Islet precursor cell (in vitro differentiated cells): ENCODE data around the gene PPM1M.

ENCODE experiments used
- DNase-seq: peaks from one replicate; pipeline ENCODE4 v3.0.0-alpha.2; 2018

Gene PPM1M

DNA sequence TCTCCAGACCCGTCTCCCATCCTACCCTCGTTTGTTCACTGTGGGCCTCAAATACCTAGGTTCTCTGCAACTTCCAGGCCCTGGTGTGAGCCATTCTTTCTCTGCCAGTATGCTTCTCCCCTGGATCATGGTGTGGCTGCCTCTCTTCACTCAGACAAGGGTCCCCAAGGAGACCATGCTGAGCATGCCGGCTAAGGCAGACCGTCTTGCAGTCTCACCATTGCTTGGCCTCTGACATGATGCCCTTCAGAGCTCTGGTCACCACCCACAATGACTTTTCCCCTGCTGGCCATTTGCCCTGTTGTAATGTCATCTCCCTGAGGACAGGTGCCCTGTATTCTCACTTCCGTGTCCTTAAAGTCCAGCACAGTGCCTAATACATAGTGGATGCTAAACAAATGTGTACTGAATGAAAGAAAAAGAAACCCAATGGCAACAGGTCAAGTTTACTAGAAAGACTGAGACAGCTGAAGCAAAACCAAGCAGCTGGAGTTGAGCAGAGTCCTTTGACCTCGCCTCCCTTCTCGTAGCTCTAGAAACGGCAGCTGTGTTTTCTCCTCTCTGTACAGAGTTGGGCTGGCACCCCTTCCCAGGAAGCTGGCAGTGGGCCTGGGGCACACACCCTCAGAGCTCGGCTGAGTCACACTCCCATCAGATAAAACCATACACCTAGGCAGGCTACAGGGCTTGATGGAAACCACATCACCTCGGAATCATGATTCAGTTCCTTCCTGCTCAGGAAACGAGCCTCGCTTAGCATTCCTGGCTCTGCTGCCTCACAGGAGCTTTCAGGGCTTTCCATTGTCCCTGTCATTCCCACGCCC is 28.8 kb upstream of the PPM1M start:
- DNase-seq, result peak; percentile 82

DNA sequence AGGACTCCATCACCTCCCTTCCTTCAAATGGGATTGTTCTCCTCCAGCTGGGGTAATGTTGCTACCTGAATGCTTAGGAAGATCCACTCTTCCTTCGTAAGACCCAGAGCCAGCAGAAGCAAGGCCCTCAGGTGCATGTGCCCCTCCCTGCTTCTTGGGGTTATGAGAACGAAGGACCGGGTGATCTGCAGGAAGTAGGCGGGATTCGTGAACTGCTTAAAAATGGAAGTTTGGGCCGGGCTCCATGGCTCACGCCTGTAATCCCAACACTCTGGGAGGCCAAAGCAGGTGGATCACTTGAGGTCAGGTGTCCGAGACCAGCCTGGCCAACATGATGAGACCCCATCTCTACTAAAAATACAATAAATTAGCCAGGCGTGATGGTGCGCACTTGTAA is 28.2 kb upstream of the PPM1M start:
- DNase-seq, result no peak

DNA sequence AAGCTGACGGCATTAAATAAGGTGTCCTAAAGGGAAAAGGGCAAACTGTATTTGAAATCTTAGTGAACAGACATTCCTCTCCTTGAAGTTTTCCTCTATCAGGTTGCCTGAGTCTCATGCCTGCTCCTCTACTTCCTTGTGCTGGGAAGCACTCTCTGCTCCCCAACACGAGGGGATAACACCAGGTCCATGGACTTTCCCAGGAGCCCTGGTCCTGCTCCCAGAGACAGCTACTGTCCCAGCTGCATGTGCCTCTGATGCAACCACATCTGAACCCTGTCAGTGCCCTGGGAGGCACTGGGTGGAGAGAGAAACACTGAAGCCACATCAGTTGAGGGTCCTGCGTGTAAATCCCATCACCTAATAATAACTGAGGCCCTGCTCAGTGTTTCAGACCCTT is 27.5 kb upstream of the PPM1M start:
- DNase-seq, result no peak

DNA sequence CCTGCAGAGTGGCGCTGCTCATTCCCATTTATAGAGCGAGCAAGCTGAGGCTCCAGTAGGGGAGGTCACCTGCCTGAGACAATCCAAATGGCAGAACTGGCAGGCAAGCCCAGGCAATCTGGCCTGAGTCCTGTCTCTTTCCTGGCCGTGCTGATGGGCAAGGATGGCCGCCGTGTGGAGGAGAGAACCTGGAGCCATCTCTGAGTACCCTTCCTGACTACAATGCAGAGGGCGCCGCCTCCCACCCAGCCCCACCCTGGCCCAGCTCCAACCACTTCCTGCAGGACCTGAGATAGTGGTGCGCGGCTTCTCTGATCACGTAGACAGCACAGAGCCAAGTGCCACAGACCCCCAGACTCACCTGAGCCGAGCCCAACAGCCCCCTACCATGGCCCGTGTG is 27.1 kb upstream of the PPM1M start:
- peak; percentile 42 for DNase-seq

DNA sequence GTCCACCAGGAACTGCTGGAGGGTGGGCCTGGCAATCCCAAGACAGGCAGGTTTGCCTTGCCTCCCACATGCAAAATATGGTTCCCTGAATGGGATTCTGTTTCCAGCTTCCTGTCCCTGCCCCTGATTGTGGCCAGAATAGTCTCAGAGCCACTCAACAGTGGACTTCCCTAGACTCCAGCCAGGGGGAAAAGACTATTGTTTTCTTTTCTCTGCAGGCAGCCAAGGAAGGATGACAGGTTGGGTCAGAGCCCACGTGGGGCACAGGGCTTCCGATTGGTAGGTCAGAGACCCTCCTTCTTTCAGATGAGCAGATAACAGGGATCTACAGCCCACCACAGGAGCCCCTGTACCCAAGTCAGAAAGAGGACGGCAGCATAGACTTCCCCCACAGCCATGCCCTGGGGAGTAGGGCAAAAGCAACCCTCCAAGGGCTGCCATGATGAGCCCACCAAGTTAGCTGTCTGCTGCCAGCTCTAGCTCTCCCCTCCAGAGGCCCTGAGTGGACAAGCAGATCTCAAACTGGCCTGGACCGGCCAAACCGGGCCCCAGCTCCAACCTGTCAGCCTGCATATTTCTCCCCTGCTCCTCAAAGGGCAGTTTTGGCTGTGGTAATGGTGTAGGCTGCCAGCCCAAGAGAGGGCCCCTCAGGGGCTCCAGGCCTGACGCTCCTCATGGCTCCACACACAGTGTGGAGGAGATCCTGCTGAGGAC is 26.5 kb upstream of the PPM1M start:
- DNase-seq, result peak; percentile 64

DNA sequence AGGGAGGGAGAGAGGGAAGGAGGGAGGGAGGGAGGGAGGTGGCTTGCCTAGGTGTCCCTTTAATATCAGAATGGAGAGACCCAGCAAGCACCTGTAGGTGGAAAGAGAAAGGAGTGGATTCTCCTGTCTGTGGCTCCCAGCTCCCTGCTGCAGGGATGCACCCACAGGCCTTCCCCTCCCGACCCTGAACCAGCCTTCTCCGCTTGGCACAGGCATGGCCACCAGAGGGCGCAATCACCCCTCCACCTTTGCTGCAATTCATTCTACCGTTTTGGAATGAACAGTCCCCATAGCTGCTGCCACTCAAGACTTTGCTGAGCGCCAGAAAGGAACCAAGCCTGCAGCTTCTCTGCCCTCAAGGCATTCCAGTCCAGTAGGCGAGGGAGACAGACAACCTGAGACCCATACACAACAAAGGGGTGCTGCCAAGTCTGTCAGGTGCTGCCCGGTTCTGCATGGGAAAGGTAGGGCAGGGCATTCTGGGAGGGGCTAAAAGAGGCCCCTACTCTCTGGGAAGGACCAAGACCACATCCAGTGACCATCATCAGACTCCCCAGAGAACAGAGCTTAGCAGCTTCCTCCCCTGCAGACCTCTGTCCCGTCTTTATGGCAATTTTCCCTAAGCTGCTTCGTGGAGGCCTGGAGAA is 25.1 kb upstream of the PPM1M start:
- peak; percentile 92 for DNase-seq

DNA sequence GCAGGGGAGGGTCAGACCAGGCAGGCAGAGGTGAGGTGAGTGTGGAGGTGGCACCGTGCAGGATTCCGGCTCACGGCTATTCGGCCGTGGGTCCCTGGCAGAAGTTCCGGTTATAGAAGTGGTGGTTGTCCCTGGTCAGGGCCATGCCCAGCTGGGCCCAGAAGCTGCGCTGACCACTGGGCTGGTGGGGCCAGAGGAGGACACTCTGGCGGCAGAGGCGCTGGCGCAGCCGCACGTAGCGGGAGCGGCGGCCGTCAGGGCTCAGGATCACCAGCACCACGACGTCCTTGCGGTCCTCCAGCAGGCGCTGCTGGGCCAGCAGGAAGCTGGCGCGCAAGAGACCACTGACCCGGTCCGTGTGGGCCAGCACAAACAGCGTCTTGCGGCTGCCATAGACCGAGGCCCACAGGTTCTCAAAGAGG is 24.4 kb upstream of the PPM1M start:
- peak; percentile 53 for DNase-seq

DNA sequence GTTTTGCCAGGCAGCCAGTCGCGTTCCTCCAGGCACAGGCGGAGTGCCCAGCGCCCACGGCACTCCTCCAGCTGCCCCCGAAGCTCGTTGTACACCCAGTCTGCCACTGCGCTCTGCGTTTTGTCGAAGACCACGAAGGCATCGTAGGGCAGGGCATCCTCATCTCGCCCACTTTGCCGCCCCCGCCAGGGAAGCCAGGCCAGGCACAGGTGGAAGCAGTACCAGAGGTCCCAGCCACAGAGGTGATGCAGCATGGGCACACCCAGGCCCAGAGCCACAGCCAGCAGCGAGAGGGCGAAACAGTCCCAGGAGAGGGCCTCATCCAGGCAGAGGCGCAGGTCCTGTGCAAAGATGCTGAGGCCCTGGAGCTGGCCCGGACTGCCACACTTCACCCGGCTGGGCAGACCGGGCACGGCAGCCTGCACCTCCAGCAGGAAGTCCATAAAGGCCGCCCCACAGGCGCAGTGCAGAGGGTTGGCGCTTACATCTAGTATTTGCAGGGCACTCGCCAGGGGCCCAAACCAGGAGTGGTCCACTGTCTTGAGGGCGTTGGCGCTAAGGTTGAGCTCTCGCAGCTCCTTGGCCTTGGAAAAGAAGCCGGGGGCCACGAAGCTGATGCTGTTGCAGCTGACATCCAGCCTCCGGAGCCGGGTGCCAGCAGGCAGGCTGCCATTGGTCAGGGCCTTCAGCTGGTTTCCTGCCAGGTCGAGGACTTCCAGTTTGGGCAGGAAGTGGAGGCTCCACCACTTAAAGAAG is 23.8 kb upstream of the PPM1M start:
- DNase-seq, result peak; percentile 48

DNA sequence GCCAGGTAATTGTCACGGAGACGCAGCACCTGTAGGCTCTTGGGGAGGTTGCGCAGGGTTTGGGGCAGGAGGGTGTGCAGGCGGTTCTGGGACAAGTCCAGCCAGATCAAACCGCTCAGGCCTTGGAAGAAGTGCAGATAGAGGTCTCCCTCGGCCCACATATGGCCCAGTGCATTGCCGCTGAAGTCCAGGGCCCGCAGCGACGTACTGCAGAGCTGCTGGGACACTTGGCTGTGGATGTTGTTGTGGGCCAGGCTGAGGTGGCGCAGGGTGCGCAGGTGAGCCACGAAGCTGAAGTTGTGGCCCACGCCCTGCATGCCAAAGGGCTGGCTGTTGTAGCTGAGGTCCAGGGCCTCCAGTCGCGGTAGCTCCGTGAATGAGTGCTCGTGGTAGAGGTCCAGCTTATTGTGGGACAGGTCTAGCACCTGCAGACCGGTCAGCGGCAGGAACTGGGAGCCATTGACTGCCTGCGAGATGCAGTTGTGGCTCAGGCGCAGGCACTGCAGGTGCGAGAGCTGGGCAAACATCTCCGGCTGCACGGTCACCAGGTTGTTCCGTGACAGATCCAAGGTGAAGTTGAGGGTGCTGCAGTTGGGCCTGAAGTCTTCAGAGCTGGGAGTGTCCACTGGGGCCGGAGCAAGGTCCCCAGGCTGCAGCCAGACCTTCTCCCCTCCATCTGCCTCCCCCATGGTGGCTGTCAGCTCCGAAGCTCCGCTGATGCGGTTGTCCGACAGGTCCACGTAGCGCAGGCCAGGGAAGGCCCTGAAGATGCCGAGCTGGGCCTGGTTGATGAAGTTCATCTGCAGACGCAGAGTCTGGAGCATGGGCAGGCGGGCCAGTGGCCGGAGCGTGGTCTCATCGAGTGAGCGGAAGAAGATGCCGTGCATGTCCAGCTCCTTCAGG is 23.0 kb upstream of the PPM1M start:
- no peak for DNase-seq

DNA sequence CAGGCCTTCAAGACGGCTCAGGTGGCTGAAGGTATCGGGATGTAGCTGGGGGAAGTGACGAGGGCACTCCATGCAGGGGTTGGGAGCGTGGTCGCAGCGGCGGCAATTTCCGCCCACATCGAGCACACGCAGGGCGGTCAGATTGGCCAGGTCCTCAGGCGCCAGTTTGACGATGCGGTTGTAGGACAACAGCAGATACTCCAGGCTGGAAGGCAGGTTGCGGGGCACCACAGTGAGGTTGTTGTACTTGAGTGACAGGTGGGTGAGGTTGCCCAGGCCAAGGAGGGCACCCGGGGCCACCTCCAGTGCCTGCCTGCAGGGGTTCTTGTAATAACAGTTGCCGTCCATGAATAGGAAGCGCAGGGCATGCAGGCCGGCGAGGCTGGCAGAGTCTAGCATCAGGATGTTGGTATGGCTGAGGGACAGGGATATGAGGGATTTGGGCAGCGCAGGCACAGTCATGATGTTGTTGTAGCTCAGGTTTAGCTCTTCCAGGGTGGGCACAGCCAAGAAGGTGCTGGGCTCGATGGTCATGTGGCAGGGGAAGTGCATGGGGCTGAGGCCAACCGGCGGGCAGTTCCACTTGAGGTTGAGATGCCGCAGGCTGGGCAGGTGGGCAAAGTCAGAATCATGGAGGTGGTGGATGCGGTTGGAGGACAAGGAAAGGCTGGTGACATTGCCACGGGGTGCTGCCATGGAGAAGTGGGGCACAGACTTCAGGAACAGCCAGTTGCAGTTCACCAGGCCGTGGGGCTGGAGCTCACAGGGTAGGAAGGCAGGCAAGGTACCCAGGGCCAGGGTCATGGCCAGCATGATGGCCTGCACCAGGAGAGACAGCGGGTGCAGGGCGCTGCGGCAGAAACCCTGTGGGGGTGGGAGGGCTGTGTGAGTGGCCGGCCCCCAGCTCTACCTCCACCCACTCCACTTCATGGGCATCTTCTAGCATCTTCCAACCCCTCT is 21.8 kb upstream of the PPM1M start:
- peak; percentile 30 for DNase-seq

DNA sequence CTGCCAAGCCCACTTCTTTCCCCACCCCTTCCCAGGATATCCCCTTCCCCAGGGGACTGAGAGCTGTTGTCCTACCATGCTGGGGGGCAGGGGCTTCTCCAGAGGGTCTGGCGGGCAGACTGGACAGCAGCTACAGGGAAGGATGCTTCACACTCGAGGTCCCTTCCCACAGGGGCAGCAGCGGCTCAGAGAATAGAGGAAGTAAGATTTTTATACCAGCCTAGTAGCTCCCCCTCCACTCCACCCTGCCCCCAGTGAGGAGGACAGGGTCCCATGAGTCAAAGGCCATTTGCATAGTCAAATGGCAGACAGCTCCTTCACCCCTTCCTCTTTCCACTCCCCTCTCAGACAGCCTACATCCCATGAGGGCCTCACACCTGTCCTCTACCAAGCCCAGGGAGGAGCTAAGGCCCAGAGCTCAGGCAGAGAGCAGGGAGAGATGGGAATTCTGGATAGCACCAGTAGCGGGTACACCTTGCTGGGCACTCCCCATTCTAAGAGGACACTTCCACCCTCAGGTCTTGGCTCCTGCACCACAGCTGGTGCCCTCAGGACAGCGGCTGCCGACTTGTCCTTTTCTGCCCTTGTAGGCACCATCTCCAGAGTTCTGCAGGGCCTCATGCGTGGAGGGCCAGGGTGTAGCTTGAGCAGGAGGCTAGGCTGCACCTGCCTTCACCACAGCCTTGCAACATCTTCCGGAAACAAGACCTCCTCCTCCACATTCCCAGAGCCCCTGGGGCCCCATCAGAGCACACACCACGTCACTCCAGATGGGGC is 19.9 kb upstream of the PPM1M start, which contains the start of gene TLR9:
TLR9 (minus strand) TSS at position 194 of the 777 bp plus-strand sequence; CDS start at position 78, 116 bp downstream.
- DNase-seq, result peak; percentile 50

DNA sequence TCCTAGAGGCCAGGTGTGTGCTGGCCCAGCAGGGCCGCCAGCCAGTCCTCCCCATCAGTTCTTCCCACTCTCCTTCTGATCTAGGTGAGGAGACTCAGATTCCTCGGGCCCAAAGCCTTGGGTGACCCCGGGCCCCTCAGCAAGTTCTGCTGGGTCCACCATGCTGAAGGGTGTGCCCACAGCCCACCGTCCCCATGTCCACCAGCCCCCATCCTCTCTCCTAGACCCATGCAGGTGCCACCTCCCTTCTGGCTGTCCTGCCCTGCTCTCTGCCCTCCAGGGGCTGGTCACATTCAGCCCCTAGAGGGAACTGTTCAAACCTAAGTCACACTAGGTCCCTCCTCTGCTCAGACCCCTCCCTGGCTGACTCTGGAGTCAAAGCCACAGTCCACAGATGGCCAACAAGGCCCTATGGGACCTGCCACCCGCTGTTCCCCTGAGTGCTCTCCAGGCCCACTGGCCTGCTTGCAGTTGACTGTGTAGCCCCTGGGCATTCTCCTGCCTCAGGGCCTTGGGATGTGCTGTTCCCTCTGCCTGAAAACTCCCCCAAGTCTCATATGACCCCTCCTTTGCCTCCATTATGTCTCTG is 19.2 kb upstream of the PPM1M start:
- peak; percentile 43 for DNase-seq

DNA sequence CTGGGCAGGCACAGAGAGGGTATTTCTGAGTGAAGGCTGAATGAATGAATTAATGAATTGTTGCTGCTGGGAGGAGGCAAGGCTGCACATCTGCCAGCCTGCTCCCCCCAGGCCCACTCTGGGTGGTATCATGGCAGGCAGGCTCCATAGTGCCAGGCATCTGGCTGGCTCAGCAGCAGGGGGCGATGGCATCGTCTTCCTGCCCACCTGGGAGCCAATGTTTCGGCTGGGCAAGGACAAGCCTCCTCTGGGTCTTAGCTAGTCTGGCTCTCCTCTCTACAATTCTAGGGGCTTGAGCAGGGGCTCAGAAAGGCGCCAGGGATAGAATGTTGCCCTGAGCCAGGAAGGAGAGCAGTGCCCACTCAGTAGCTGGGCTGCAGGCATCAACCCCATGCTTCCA is 18.4 kb upstream of the PPM1M start:
- DNase-seq, result no peak

DNA sequence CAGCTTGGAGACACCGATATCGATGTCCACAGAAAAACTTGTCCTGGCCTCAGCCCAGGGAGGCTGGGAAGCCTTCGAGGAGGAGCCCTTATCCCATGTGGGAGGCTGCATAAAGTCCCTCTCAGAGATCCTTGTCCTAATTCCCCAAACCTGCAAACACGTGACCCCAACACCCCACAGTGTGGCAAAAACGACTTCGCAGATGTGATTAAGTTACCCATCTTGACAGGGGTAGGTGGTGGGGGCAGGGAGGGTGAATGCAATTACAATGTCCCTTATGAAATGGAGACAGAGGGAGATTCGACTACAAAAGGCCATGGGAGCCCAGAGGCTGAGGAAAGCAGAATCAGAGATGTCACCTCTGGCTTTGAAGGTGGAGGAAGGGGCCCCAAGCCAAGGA is 17.8 kb upstream of the PPM1M start:
- DNase-seq, result no peak

DNA sequence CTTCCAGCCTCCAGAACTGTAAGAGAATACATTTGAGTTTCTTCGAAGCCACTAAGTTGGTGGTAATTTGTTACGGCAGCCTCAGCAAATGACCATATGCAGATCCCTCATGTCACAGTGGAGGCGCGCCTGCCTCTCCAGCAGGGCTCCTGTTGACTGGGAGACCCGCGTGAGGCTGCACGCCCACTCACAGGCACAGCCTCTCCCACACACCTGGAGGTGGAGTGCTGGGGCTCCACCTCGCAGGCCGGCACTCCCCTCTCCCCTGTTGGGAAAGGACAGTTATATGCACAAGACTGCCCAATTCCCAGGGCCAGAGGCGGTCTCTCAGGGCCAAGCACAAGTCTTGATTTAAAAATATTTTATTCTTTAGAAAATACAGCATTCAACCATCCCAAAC is 17.3 kb upstream of the PPM1M start:
- no peak for DNase-seq

DNA sequence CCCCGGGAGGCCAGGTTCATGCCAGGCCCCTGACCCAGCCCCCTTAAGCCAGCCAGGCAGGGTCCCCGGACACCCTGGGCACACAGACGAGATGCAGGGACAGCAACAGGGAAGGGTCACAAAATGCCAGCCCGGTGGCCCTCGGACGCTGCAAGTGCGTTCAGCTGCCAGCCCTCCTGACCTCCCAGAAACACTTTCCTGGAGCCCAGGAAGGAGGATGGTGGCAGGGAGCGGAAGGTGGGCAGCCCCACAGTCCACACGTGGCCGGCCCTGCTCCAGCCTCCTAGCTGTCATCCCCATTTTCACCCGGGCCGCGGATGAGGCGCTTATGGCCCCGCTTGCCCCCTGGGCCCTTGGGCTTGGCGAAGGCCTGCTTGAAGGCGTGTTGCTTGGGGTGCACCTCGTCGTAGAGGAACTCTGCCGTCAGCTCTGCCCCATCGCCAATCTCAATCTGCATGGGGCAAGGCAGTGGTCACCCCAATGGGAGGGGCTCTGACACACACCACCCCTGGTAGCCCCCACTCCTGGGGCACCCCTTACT is 16.7 kb upstream of the PPM1M start:
- DNase-seq, result no peak

DNA sequence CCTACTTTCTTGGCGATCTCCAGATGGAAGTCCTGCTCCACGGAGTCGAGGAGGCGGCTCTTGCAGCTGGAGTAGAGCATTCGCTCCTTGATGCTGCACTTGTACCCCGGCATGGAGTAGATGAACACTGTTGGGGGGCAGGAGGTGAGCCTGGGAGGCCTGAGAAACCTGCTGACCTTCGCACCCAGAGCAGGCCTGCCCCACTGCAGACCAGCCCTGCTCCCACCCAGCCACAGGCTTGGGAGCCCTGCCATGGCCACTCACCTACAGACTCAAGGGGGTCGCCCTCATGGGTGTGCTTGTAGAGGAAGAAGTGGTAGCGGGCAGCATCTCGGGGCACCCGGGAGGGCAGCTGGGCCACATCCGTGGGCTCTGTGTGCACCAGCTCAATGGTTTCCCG is 15.9 kb upstream of the PPM1M start:
- DNase-seq, result no peak

DNA sequence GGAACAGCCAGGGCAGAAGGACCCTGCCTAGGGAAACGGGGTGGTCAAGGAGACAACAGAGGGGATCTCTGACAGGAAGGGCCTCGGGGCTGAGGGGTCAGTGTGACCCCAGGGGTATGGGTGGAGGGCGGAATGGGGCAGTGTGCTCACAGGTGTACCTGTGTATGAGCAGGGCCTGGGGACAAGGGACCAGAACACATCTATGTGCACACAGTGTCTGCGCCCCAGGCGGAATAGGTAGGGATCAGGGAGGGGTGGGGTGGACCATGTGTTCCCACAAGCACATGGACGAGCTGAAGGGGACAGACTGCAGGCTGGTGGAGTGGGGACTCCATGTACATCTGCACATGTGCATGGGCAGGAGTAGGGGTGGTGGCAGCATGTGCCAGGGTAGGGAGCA is 15.1 kb upstream of the PPM1M start:
- no peak for DNase-seq

DNA sequence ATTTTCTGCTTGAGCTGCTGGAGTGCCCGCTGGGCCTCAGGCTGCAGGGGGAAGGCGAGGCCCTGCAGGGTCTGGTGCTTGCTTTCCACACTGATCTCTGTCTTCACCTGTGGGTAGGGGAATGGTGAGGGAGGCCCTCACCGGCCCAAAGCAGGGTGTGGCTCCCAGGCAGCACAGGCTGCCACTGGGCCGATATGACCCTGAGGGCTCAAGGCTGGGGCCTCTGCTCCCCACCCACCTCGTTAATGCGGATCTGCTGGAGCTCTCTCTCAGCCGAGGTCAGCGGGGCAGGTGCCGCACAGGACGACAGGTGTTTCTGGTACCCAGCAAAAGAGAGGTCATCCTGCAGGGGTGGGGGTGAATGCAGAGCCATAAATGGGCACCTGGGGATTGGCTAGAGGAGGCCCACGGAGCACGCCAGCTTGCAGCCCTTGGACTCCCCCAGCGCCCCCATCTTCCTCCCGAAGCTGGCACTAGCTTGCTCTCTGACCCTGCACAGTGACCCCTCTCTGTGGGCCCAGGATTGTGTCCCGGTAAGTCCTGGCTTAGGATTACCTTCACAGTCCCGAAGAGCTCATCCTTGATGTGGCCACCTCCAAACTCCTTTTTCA is 14.6 kb upstream of the PPM1M start:
- no peak for DNase-seq
